ENCODE measurements around the gene NHSL2.

NHSL2 gene

GRCh38 chrX:72128183-72128834 lies 217.7 kb downstream of the NHSL2 start:
- DNase-seq (ENCODE audit: low read depth), result no peak
- TF ChIP-seq CTCF (IDR thresholded peaks at IDR 0.05; ENCODE audit: insufficient read depth, low read depth, low read length, missing control alignments), result no peak
- H3K4me3 ChIP-seq (ENCODE audit: low read depth, low read length), result no peak overlapping the region

- peak; percentile 18 for DNase-seq (ENCODE audit: low read depth)
- peak; percentile 30 for TF ChIP-seq CTCF (IDR thresholded peaks at IDR 0.05; ENCODE audit: insufficient read depth, low read depth, low read length, missing control alignments)
- no peak overlapping the region for H3K4me3 ChIP-seq (ENCODE audit: low read depth, low read length)
These were observed 218.2 kb downstream of the NHSL2 start for GRCh38 chrX:72128881-72129280.

- no peak for DNase-seq (ENCODE audit: low read depth)
- TF ChIP-seq CTCF (IDR thresholded peaks at IDR 0.05; ENCODE audit: insufficient read depth, low read depth, low read length, missing control alignments), result no peak
- no peak overlapping the region for H3K4me3 ChIP-seq (ENCODE audit: low read depth, low read length)
These were observed 219.0 kb downstream of the NHSL2 start for GRCh38 chrX:72129661-72130060.

- DNase-seq (ENCODE audit: low read depth), result no peak
- no peak overlapping the region for H3K4me3 ChIP-seq (ENCODE audit: low read depth, low read length)
- TF ChIP-seq CTCF (IDR thresholded peaks at IDR 0.05; ENCODE audit: insufficient read depth, low read depth, low read length, missing control alignments), result no peak
These were observed 219.6 kb downstream of the NHSL2 start for GRCh38 chrX:72130156-72130761.

GRCh38 chrX:72130762-72131250 lies 220.2 kb downstream of the NHSL2 start:
- DNase-seq (ENCODE audit: low read depth), result no peak
- H3K4me3 ChIP-seq (ENCODE audit: low read depth, low read length), result peak overlapping the region; percentile 40; the same call in 1 of the 2 replicates
- no peak for TF ChIP-seq CTCF (IDR thresholded peaks at IDR 0.05; ENCODE audit: insufficient read depth, low read depth, low read length, missing control alignments)

- TF ChIP-seq CTCF (IDR thresholded peaks at IDR 0.05; ENCODE audit: insufficient read depth, low read depth, low read length, missing control alignments), result no peak
- H3K4me3 ChIP-seq (ENCODE audit: low read depth, low read length), result peak within 1 kb of the TSS; percentile 40
- DNase-seq (ENCODE audit: low read depth), result peak; percentile 60
These were observed 221.0 kb downstream of the NHSL2 start, which contains the start of gene RTL5 for GRCh38 chrX:72131317-72132294. Gene RTL5 (minus strand): TSS chrX:72131915.
